OCI-LY7 (cell line): ENCODE results near the gene ANO10. TPM values are rescaled to one million over a fixed set of nuclear protein-coding genes. Genes with fewer than 3 reads are reported as not detected.
"Not testable (repeated sequence)": the region's sequence is repeated elsewhere in the genome, so short reads cannot be mapped to it uniquely, and the experiment has no call there.

ENCODE experiments used
- BruUV-seq: library from RNA; stranded (reverse); fragments of 400-500 nt; replicated peaks from 2 replicates; lab custom pipeline; 2021; lab: Mats Ljungman, UMichigan
- CTCF ChIA-PET: fragments of 300-600 bp; sonication (Branson Sonifier 250); formaldehyde crosslinking; loops from one replicate; lab custom pipeline; 2022; ENCODE audit warnings: antibody characterized with exemption; ENCODE audit not compliant: unreplicated experiment; lab: Charles Lee
- POLR2A ChIA-PET: fragments of 300-600 bp; sonication (Branson Sonifier 250); formaldehyde crosslinking; loops from one replicate; lab custom pipeline; 2022; ENCODE audit warnings: antibody characterized with exemption; lab: Charles Lee
- DNase-seq: peaks from one replicate; pipeline ENCODE4 v3.0.0-alpha.2; 2015; ENCODE audit warnings: low spot score
- H2AFZ ChIP-seq: fragments of 200-600 bp; sonication (generic), shearing (Covaris generic); 2 replicates; pipeline ENCODE4 v1.6.1; 2014; ENCODE audit warnings: mild to moderate bottlenecking, antibody characterized with exemption, low read length, moderate library complexity
- H3K27ac ChIP-seq: fragments of 200-600 bp; sonication (generic); 2 replicates; pipeline ENCODE4 v1.5.1; 2014; ENCODE audit warnings: mixed run types, low read depth, mild to moderate bottlenecking, moderate library complexity, low read length, inconsistent platforms; ENCODE audit not compliant: poor library complexity, severe bottlenecking
- H3K36me3 ChIP-seq: fragments of 200-600 bp; sonication (generic); 2 replicates; pipeline ENCODE4 v1.6.1; 2014; ENCODE audit warnings: mild to moderate bottlenecking, antibody characterized with exemption, low read length, moderate library complexity, mixed read lengths; ENCODE audit not compliant: insufficient read depth
- H3K4me1 ChIP-seq: fragments of 200-600 bp; sonication (generic); 2 replicates; pipeline ENCODE4 v1.5.1; 2014; ENCODE audit warnings: mild to moderate bottlenecking, low read length; ENCODE audit not compliant: insufficient read depth, poor library complexity, severe bottlenecking
- H3K4me2 ChIP-seq: fragments of 200-600 bp; sonication (generic); 2 replicates; pipeline ENCODE4 v1.6.1; 2014; ENCODE audit warnings: mild to moderate bottlenecking, low read length
- H3K4me3 ChIP-seq: fragments of 200-600 bp; sonication (generic); 2 replicates; pipeline ENCODE4 v1.5.1; 2014; ENCODE audit warnings: mild to moderate bottlenecking, low read depth, low read length; ENCODE audit not compliant: poor library complexity, severe bottlenecking
- H3K79me2 ChIP-seq: fragments of 200-600 bp; sonication (generic); 2 replicates; pipeline ENCODE4 v1.6.1; 2016; ENCODE audit warnings: low read depth, mild to moderate bottlenecking, low read length, moderate library complexity, mixed read lengths; ENCODE audit not compliant: insufficient read depth
- H3K9me2 ChIP-seq: fragments of 200-600 bp; sonication (generic); 2 replicates; pipeline ENCODE4 v1.6.1; 2016; ENCODE audit warnings: mild to moderate bottlenecking, low read length, mixed read lengths; ENCODE audit not compliant: insufficient read depth
- H3K9me3 ChIP-seq: fragments of 200-600 bp; sonication (generic); 2 replicates; pipeline ENCODE4 v1.6.1; 2014; ENCODE audit warnings: mild to moderate bottlenecking, mixed run types, low read length, mixed read lengths
- H4K20me1 ChIP-seq: fragments of 200-600 bp; sonication (generic); 2 replicates; pipeline ENCODE4 v1.6.1; 2014; ENCODE audit warnings: mild to moderate bottlenecking, antibody characterized with exemption, low read length, moderate library complexity, mixed read lengths; ENCODE audit not compliant: insufficient read depth
- EZH2phosphoT487 ChIP-seq: fragments of 200-600 bp; sonication (generic); IDR thresholded peaks from 2 replicates; pipeline ENCODE4 v1.6.1; 2018; ENCODE audit warnings: low read depth, borderline replicate concordance, mild to moderate bottlenecking, mixed run types, antibody characterized with exemption, low read length, moderate library complexity, mixed read lengths
- intact Hi-C: fragments of 100-400 bp; cut with micrococcal nuclease; formaldehyde crosslinking; loops from one replicate; pipeline ENCODE4 v1.10.0; 2022; ENCODE audit not compliant: unreplicated experiment
- total RNA-seq, 2 experiments: library from RNA; depleted of rRNA in 1 of 2; stranded (reverse); fragments of >200 nt in 1 of 2; shearing (Covaris generic) in 1 of 2; gene quantifications; 2 replicates each; pipeline ENCODE4 v1.2.3, GENCODE V29; 2014 to 2022
- TF ChIP-seq, protein P1 (sequence below): fragments of 200-600 bp; sonication (generic); conservative IDR thresholded peaks from 2 replicates; pipeline ENCODE4 v1.5.1; 2014; ENCODE audit warnings: mild to moderate bottlenecking, antibody characterized with exemption, low read length, moderate library complexity, mixed read lengths

ANO10 gene
- total RNA-seq, 2 experiments from 2014 or later, result 2.2 to 5.8 TPM

DNA sequence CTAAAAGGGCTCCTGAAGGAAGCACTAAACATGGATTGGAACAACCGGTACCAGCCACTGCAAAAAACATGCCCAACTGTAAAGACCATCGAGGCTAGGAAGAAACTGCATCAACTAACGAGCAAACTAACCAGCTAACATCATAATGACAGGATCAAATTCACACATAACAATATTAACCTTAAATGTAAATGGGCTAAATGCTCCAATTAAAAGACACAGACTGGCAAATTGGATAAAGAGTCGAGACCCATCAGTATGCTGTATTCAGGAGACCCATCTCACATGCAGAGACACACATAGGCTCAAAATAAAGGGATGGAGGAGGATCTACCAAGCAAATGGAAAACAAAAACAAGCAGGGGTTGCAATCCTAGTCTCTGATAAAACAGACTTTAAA lies 28.2 kb downstream of the ANO10 start:
- H3K79me2 ChIP-seq, BruUV-seq, POLR2A ChIA-PET, H3K36me3 ChIP-seq, H2AFZ ChIP-seq, CTCF ChIA-PET, H4K20me1 ChIP-seq, H3K4me1 ChIP-seq, H3K27ac ChIP-seq, H3K9me3 ChIP-seq, intact Hi-C loops, DNase-seq, H3K4me2 ChIP-seq, H3K4me3 ChIP-seq, H3K9me2 ChIP-seq: not testable (repeated sequence)

DNA sequence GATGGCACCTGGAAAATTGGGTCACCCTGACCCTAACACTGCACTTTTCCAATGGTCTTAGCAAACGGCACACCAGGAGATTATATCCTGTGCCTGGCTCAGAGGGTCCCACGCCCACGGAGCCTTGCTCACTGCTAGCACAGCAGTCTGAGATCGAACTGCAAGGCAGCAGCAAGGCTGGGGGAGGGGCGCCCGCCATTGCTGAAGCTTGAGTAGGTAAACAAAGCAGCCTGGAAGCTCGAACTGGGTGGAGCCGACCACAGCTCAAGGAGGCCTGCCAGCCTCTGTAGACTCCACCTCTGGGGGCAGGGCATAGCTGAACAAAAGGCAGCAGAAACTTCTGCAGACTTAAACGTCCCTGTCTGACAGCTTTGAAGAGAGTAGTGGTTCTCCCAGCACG lies 29.9 kb downstream of the ANO10 start:
- H3K27ac ChIP-seq, intact Hi-C loops, H3K36me3 ChIP-seq, POLR2A ChIA-PET, H3K79me2 ChIP-seq, H3K9me2 ChIP-seq, H3K9me3 ChIP-seq, H3K4me2 ChIP-seq, H2AFZ ChIP-seq, BruUV-seq, H3K4me3 ChIP-seq, H4K20me1 ChIP-seq, CTCF ChIA-PET, DNase-seq, H3K4me1 ChIP-seq: not testable (repeated sequence)

DNA sequence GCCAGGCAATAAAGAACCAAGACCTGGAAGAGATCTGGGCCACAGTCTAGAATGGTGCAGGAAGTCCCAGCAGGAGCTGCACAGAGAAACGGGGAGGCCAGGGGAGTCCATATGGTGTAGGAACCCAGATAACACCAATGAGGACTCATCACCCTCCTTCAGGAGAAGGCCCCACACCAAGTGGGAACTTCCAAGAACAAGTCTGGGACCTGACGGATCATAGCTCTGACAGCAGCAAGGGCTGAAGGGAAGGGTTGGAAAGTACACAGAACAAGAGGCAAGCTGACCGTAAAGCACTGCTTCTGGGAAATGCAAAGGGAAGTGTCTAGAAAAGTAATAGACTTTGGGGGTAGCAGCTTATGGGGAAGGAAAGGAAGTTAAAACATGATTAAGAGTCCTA lies 34.5 kb downstream of the ANO10 start:
- Histone ChIP-seq H3K4me1 (no peaks in the 10 kb centered on the region), H4K20me1 (no peaks in the 10 kb centered on the region), H2AFZ (no peak overlapping the region), H3K9me3 (no peaks in the 10 kb centered on the region), H3K36me3 (no peaks in the 10 kb centered on the region), H3K4me3 (no peak overlapping the region), H3K79me2 (no peaks in the 10 kb centered on the region), H3K9me2 (no peaks in the 10 kb centered on the region), H3K27ac (no peak overlapping the region), H3K4me2 (no peak overlapping the region)
- BruUV-seq, result no TSS peak
- POLR2A ChIA-PET, result interaction anchor here (0.6 kb wide), 1 partner anchor 583 kb away, joined by 3 read pairs; no protein-coding TSS in a partner anchor
- intact Hi-C loops, result no loop called here
- TF ChIP-seq, protein P1, sequence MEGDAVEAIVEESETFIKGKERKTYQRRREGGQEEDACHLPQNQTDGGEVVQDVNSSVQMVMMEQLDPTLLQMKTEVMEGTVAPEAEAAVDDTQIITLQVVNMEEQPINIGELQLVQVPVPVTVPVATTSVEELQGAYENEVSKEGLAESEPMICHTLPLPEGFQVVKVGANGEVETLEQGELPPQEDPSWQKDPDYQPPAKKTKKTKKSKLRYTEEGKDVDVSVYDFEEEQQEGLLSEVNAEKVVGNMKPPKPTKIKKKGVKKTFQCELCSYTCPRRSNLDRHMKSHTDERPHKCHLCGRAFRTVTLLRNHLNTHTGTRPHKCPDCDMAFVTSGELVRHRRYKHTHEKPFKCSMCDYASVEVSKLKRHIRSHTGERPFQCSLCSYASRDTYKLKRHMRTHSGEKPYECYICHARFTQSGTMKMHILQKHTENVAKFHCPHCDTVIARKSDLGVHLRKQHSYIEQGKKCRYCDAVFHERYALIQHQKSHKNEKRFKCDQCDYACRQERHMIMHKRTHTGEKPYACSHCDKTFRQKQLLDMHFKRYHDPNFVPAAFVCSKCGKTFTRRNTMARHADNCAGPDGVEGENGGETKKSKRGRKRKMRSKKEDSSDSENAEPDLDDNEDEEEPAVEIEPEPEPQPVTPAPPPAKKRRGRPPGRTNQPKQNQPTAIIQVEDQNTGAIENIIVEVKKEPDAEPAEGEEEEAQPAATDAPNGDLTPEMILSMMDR, result no peak
- no peak for TF ChIP-seq EZH2phosphoT487
- CTCF ChIA-PET, result no interaction called here
- DNase-seq, result no peak
